GM18517 (cell line): Measurements from ENCODE around the gene SLC29A1.

ENCODE experiments used
- ATAC-seq: cut with Tn5 transposase; IDR thresholded peaks from one replicate; pipeline ENCODE4 v1.9.1; 2021; ENCODE audit warnings: mild to moderate bottlenecking, moderate library complexity; ENCODE audit not compliant: unreplicated experiment

SLC29A1 gene

DNA sequence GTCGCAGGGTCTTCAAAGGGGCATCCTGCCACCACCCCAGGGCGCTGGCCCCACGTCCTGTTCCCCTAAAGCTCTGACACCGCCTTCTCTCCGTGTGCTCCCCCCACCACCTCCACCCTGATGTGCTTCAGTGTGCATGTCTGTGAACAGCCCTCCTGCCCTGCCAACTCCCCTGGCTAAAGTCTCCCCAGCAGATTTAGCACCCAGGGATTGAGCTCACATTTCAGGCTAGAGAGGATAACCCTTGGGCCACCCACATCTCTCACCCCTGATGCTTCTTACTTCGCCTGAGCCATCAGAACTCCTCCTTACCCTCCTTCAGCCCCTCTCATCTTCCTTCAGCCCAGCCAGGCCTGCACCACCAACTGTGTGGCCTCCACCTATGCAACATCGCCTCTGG lies 54.4 kb downstream of the SLC29A1 start:
- no peak for ATAC-seq

DNA sequence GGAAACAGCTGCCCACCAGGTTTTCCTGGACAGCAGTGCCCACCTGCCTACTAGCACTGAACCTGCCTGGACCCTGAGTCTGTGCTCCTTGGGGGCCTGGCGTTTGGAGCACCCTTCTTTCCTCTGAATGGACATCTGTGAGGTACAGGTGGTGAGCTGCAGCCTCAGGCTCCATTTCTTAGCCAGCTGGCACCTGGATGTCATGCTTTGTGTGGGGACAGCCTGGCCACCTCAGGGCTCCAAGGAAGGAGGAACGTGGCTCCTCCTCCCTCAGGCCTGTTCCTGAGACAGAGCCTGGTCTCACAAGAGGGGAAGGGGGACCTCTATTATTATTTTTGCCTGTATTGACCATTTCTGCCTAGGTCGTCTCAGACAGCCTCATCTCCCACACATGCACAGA lies 54.9 kb downstream of the SLC29A1 start:
- no peak for ATAC-seq

DNA sequence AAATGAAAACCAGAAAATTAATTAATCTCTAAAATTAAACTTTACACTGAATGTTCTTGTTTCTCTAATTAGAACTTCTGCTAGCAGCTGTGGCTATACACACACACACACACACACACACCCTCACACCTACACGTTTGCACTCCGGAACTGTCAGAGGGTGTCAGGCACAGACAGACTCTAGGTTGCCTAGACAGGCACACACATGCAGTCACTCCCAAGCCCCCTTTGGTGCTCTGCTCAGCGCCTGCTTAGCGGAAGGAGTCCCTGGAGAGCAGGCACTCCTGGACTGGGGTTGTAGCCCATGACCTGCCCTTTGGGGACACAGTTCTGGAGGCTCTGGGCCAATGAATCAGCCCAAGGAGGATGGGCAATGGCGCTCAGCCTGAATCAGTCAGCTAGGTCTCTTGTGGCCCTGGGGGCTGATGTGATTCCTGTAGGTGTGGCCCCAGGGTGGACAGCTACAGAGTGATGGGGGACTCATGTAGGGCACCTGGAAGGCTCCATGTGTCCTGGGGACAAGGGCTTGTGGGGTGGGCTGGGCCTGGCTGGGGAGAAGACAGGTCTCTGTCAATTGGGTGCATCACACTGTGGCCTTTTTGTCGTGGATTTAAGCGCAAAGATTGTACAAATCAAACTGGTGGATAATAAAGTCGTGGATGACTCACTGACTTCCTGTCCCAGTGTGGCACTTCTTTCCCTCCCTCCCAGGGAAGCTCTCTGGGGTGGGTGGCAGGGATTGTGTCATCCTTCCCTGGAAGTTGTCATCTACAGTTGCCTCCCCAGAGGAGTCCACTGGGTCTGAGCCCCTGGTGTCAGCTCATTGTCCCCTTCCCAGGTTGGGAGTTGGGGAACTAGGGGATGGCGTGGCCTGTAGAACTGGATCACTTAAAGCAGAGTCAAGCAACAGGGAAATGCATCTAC lies 55.6 kb downstream of the SLC29A1 start:
- ATAC-seq = no peak
